A549 (cell line): Measurements from ENCODE around the gene WBP1L. TPM values are rescaled to one million over a fixed set of nuclear protein-coding genes. Genes with fewer than 3 reads are reported as not detected.

Source experiments
- ATAC-seq, 2 experiments: fragments of 200-7000 bp in 1 of 2; fragments of >200 bp in 1 of 2; cut with Nextera tagmentation in 1 of 2; cut with Tn5 transposase in 1 of 2; 3 replicates each; pipeline versions ENCODE4 v1.8.0 to v1.9.1; 2018 to 2020; ENCODE audit warnings: mild to moderate bottlenecking in 1 of 2, moderate library complexity in 1 of 2
- CTCF ChIA-PET: fragments of 300-600 bp; sonication (Branson Sonifier 250); formaldehyde crosslinking; extraction: SDS; loops from one replicate; lab custom pipeline; 2021; ENCODE audit warnings: antibody characterized with exemption, inconsistent platforms; lab: Yijun Ruan, JAX
- POLR2A ChIA-PET: fragments of 350-600 bp; formaldehyde crosslinking; extraction: SDS; loops from one replicate; lab custom pipeline; 2021; ENCODE audit warnings: antibody characterized with exemption, inconsistent platforms; lab: Yijun Ruan, JAX
- DNase-seq, 2 experiments: peaks; one replicate each; pipeline versions ENCODE4 v3.0.0 to v3.0.0-alpha.2; 2011 to 2016; ENCODE audit warnings: low read depth in 1 of 2, low spot score in 1 of 2
- FAIRE-seq: peaks from 2 replicates; lab custom pipeline; 2011; peaks lifted over from hg19 to GRCh38; lab: Jason Lieb, UNC
- H3K27ac ChIP-seq, 2 experiments: fragments of >200 bp; sonication (Bioruptor Twin); formaldehyde crosslinking; 3 replicates each; pipeline ENCODE4 v1.5.1; 2016 to 2017
- H3K4me1 ChIP-seq: fragments of >200 bp; sonication (Bioruptor Twin); formaldehyde crosslinking; 3 replicates; pipeline ENCODE4 v1.6.1; 2016
- H3K4me2 ChIP-seq: fragments of >200 bp; sonication (Bioruptor Twin); formaldehyde crosslinking; 3 replicates; pipeline ENCODE4 v1.6.1; 2016
- H3K4me3 ChIP-seq: fragments of >200 bp; sonication (Bioruptor Twin); formaldehyde crosslinking; 3 replicates; pipeline ENCODE4 v1.5.1; 2016
- H3K9me3 ChIP-seq: fragments of >200 bp; sonication (Bioruptor Twin); formaldehyde crosslinking; 3 replicates; pipeline ENCODE4 v1.6.1; 2016
- CEBPB ChIP-seq, 2 experiments: fragments of >200 bp in 1 of 2; sonication (Bioruptor Twin) in 1 of 2; formaldehyde crosslinking in 1 of 2; IDR thresholded peaks; 2 replicates each; pipeline ENCODE4 v1.6.1; 2012 to 2016
- CHD4 ChIP-seq: fragments of 200-600 bp; sonication (generic); IDR thresholded peaks from 2 replicates; pipeline ENCODE4 v1.6.1; 2016; ENCODE audit warnings: antibody characterized with exemption, mild to moderate bottlenecking, borderline replicate concordance
- EHF ChIP-seq: fragments of 250-450 bp; sonication (Bioruptor Pico); IDR thresholded peaks from 2 replicates; pipeline ENCODE4 v1.5.0; 2020; ENCODE audit warnings: mild to moderate bottlenecking
- EHMT2 ChIP-seq: fragments of 200-600 bp; sonication (generic); IDR thresholded peaks from 2 replicates; pipeline ENCODE4 v1.6.1; 2016; ENCODE audit warnings: antibody characterized with exemption, low read depth, mild to moderate bottlenecking, moderate library complexity
- EP300 ChIP-seq, 2 experiments: fragments of >200 bp; sonication (Bioruptor Twin); formaldehyde crosslinking; IDR thresholded peaks; 2 replicates in 1 of 2; 3 replicates in 1 of 2; pipeline ENCODE4 v1.6.1; 2016 to 2017
- FOSB ChIP-seq: fragments of 250-450 bp; sonication (Bioruptor Pico); IDR thresholded peaks from 2 replicates; pipeline ENCODE4 v1.5.0; 2020; ENCODE audit warnings: mild to moderate bottlenecking, moderate library complexity
- GATA3 ChIP-seq: IDR thresholded peaks from 2 replicates; pipeline ENCODE4 v1.6.1; 2012; ENCODE audit warnings: borderline replicate concordance
- JUN ChIP-seq, 2 experiments: fragments of >200 bp; sonication (Bioruptor Twin); formaldehyde crosslinking; IDR thresholded peaks; 2 replicates in 1 of 2; 3 replicates in 1 of 2; pipeline ENCODE4 v1.6.1; 2016 to 2017
- KDM1A ChIP-seq: fragments of 200-600 bp; sonication (generic); IDR thresholded peaks from 2 replicates; pipeline ENCODE4 v1.6.1; 2016; ENCODE audit warnings: low read depth, mild to moderate bottlenecking
- MAFK ChIP-seq: fragments of 450-650 bp; IDR thresholded peaks from 2 replicates; pipeline ENCODE4 v1.6.1; 2014; ENCODE audit not compliant: partially characterized antibody
- NFE2L2 ChIP-seq: fragments of 150-350 bp; conservative IDR thresholded peaks from 2 replicates; pipeline ENCODE4 v1.6.1; 2014; ENCODE audit warnings: low read length
- PHF8 ChIP-seq: fragments of 200-600 bp; sonication (generic); IDR thresholded peaks from 2 replicates; pipeline ENCODE4 v1.6.1; 2016; ENCODE audit warnings: low read depth, mild to moderate bottlenecking, antibody characterized with exemption, moderate library complexity, borderline replicate concordance
- RAD21 ChIP-seq, 2 experiments: fragments of >200 bp in 1 of 2; sonication (Bioruptor Twin) in 1 of 2; formaldehyde crosslinking in 1 of 2; IDR thresholded peaks in 1 of 2; conservative IDR thresholded peaks in 1 of 2; 2 replicates in 1 of 2; 3 replicates in 1 of 2; pipeline ENCODE4 v1.6.1; 2012 to 2018; ENCODE audit warnings: inconsistent platforms in 1 of 2
- TFCP2L1 ChIP-seq: fragments of 250-450 bp; sonication (Bioruptor Pico); IDR thresholded peaks from 2 replicates; pipeline ENCODE4 v1.5.0; 2021; ENCODE audit warnings: mild to moderate bottlenecking
- USF2 ChIP-seq: fragments of 450-650 bp; IDR thresholded peaks from 2 replicates; pipeline ENCODE4 v1.6.1; 2014; ENCODE audit warnings: antibody characterized with exemption
- ZC3H11A ChIP-seq: fragments of 450-650 bp; IDR thresholded peaks from 2 replicates; pipeline ENCODE4 v1.6.1; 2014; ENCODE audit warnings: antibody characterized with exemption, mild to moderate bottlenecking
- ZSCAN20 ChIP-seq: fragments of 250-450 bp; sonication (Bioruptor Pico); IDR thresholded peaks from 2 replicates; pipeline ENCODE4 v1.8.0; 2022; ENCODE audit warnings: mild to moderate bottlenecking, moderate library complexity
- WGBS: methylation state at CpG from one replicate; pipeline ENCODE4 v1.1.6; 2017; ENCODE audit errors: missing lambda C conversion rate; 5-methylcytosine and 5-hydroxymethylcytosine counted together
- polyA plus RNA-seq, 4 experiments: library from polyadenylated mRNA; depleted of rRNA in 3 of 4; stranded (reverse); fragments of >200 nt; fragmentation: RNase III in 1 of 4; extraction: RNeasy Plus Mini Kit Qiagen cat#74134 plus additional on column Dnase treatment in 1 of 4; gene quantifications; 2 replicates in 3 of 4; 3 replicates in 1 of 4; pipeline ENCODE4 v1.2.3, GENCODE V29; 2011 to 2017
- TF ChIP-seq, protein P1 (sequence below): fragments of 200-600 bp; sonication (generic); IDR thresholded peaks from 2 replicates; pipeline ENCODE4 v1.6.1; 2016; ENCODE audit warnings: antibody characterized with exemption, mild to moderate bottlenecking, moderate library complexity

The WBP1L gene
- polyA plus RNA-seq, 2 of the 4 experiments (the other 2 are of a cell fraction): 19.8 to 23.5 TPM

DNA sequence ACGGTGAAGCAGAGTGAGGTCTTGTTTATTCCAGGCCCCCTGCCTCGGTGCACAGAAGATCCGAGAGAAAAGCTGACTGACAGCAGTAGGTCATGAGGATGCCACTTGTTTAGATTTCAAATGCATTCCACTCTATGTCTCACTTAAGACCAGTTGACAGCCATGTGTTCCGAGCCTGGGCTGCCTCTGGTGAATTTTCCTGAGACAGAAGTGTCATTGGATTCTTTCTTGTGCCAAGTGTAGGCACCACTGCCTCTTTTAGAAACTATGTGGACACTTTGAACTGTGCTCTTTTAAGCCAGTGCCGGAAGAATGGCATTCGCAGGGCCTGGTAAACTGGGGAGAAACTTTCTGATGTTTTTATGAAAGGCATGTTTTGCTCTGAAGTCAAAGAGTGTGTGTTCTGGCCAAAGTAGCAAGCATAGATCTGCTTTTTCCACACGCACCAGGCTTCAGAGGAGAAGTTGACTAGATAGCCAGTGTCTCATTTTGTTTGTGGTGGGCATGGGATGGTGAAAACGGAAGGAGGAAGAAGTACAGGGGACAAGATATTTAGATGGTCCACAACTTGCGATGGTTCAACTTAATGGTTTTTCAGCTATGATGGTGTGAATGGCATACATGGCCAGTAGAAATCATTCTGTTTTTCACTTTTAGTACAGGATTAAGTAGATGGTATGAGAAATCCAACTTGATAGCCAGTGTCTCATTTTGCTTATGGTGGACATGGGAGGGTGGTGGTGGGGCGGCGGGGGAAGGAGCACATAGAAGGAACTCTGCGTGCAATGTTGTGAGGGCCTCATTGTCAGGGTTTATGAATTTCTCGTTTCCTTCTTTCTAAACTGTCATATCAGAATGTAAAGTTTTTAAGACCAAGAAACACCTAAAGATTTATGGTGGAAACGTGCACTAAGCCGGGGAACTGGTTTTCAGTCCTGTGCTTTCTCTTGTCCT lies 52.0 kb downstream of the WBP1L start:
- H3K9me3 ChIP-seq: no peaks in the 10 kb centered on the region
- ATAC-seq: no peak
- WGBS: 80% methylated on average over 15 of the region's 15 CpGs
- FAIRE-seq: no peak
- POLR2A ChIA-PET: no interaction called here
- H3K4me1 ChIP-seq: no peaks in the 10 kb centered on the region
- no peak for TF ChIP-seq NFE2L2
- TF ChIP-seq TFCP2L1 (CRISPR knock-in tag): no peak
- no peak for TF ChIP-seq USF2
- no peak for TF ChIP-seq EHMT2
- no peak for TF ChIP-seq ZSCAN20 (CRISPR knock-in tag)
- no peak for TF ChIP-seq CEBPB (IDR thresholded peaks at IDR 0.05)
- TF ChIP-seq EHF (CRISPR knock-in tag): no peak
- TF ChIP-seq FOSB (CRISPR knock-in tag): no peak
- no peak for TF ChIP-seq JUN (IDR thresholded peaks at IDR 0.05)
- TF ChIP-seq EP300 (IDR thresholded peaks at IDR 0.05): no peak
- TF ChIP-seq ZC3H11A: no peak
- TF ChIP-seq, protein P1, sequence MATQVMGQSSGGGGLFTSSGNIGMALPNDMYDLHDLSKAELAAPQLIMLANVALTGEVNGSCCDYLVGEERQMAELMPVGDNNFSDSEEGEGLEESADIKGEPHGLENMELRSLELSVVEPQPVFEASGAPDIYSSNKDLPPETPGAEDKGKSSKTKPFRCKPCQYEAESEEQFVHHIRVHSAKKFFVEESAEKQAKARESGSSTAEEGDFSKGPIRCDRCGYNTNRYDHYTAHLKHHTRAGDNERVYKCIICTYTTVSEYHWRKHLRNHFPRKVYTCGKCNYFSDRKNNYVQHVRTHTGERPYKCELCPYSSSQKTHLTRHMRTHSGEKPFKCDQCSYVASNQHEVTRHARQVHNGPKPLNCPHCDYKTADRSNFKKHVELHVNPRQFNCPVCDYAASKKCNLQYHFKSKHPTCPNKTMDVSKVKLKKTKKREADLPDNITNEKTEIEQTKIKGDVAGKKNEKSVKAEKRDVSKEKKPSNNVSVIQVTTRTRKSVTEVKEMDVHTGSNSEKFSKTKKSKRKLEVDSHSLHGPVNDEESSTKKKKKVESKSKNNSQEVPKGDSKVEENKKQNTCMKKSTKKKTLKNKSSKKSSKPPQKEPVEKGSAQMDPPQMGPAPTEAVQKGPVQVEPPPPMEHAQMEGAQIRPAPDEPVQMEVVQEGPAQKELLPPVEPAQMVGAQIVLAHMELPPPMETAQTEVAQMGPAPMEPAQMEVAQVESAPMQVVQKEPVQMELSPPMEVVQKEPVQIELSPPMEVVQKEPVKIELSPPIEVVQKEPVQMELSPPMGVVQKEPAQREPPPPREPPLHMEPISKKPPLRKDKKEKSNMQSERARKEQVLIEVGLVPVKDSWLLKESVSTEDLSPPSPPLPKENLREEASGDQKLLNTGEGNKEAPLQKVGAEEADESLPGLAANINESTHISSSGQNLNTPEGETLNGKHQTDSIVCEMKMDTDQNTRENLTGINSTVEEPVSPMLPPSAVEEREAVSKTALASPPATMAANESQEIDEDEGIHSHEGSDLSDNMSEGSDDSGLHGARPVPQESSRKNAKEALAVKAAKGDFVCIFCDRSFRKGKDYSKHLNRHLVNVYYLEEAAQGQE: no peak
- TF ChIP-seq GATA3: no peak
- TF ChIP-seq RAD21 (conservative IDR thresholded peaks at IDR 0.05 in 1 of 2, IDR thresholded peaks at IDR 0.05 in 1 of 2): no peak
- no peak for TF ChIP-seq CHD4
- no peak for TF ChIP-seq PHF8
- TF ChIP-seq KDM1A: no peak
- TF ChIP-seq, all 56 proteins: peak for 0
- no peak overlapping the region for H3K4me2 ChIP-seq
- CTCF ChIA-PET: interaction anchor here (1.5 to 1.6 kb wide), 2 partner anchors 43 to 106 kb away, joined by 3 to 4 read pairs; no protein-coding TSS in a partner anchor
- H3K4me3 ChIP-seq: no peak overlapping the region
- H3K27ac ChIP-seq: no peak overlapping the region
- no peak for DNase-seq

GRCh38 chr10:102796407-102797176 lies 52.8 kb downstream of the WBP1L start:
- no peak overlapping the region for H3K4me3 ChIP-seq
- no peak overlapping the region for H3K27ac ChIP-seq
- H3K9me3 ChIP-seq: no peaks in the 10 kb centered on the region
- FAIRE-seq: no peak
- H3K4me1 ChIP-seq: no peaks in the 10 kb centered on the region
- TF ChIP-seq JUN (IDR thresholded peaks at IDR 0.05) (no peak), MAFK (peak; percentile 71)
- TF ChIP-seq, all 56 proteins: peak for 1
- no peak overlapping the region for H3K4me2 ChIP-seq
- POLR2A ChIA-PET: no interaction called here
- DNase-seq (no peak), ATAC-seq (no peak)
- CTCF ChIA-PET: interaction anchor here (1.6 kb wide), 1 partner anchor 43 kb away, joined by 3 read pairs; no protein-coding TSS in a partner anchor
- WGBS: 86% methylated on average over 9 of the region's 9 CpGs
